Amygdala (tissue), 56 donors: Measurements from ENCODE around the gene PIPOX.
A peak's percentile ranks its signal among the peaks of the same experiment; 100 is the strongest.

Experiments used
- DNase-seq, 56 donors: peaks; one replicate each; lab custom pipeline; 2025; lab: John Stamatoyannopoulos, UW

The PIPOX gene

DNA sequence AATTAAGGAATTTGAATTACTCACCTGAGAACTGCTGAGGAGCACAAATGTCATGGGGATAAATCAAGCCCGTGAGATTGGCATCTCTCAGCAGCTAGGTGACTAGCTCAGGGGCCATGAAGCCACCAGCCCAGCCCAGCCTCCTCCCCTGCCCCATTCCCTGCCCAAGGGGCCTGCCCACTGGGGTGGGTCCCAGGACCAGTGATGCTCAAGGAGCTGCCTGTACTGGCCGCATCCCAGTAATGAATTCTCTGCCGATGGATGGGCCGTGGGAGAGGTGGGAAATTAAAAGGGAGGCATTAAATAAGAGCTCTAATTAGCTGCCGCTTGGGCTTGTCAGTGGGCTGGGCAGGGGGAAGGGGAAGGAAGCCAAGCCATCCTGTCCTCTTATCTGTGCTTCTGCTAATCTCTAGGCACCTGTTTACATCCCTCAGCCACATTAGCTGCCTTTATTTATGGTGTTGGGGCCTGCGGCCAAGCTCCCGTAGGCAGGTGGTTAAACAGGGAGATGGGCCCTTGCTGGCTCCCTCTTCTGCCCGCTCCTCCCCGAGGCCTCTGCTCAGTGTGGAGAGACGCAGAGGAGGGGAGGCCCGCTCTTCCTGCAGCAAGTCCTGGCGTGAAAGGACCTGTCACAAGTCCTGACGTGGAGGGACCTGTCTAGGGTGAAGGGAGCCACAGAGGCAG is 48.8 kb downstream of the PIPOX start:
- peak in 1 of 56 donors; percentile 16 for DNase-seq

DNA sequence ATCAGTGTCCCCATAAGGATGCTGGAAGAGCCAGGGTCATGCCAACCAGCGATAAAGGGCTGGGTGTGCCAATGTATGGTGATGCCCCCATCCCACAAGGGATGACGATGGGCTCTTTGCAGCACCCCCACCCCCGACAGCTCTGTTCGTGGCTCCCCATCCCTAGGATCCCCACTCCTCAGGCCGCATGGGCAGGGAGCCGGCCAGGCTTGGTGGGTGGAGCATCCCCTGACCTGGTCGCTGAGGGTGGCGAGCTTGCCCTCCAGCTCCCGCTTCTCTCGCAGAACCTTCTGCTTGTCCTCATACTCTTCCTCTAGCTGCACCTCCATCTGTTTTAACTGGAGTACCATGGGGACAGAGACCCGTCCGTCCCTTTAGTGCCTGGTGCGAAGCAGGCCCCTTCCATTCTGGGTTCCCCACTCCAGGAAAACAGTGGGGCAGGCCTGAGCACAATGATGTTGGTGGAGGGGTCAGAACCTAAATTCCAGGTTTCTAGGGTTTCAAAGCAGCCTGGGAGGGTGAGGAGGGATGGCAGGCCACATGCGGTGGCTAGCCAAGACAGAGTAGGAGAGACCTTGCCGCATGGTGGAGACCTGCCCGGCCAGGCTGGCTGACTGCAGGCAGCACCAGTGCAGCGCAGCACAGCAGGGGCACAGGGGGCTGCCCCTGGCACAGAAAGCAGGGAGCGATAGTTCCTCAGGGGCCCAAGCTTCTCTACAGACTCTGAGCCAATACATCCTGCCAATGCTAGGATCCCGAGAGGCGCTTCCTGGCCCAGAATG is 50.3 kb downstream of the PIPOX start:
- no peak for DNase-seq

DNA sequence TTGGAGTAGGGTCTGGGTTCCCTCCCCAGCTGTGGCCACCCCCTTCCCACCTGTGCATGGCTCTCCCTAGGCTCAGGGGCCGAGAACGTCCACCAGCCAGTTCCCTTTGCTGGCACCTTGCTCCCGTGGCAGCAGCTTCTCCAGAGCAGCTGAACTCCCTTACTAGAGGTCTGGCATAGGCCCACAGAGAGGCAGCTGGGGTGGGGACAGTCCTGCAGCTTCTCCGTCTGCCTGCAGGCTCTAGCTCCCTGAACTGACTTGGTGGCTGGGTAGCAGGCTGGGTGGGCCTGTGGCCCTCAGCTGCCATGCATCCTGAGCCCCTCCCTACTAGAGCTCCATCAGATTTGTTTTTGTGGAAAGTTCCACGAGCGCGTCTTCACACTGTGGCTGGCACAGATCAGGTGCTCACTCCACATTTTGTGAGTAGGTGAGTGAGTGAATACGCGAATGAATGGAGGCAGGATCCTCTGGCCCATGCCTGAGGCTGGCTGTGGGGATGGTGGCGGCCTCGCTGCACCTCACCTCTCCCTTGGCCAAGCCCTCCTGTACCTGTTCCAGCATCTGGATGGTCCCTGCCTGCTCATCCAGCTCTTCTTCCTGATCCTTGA is 51.3 kb downstream of the PIPOX start:
- DNase-seq = no peak

DNA sequence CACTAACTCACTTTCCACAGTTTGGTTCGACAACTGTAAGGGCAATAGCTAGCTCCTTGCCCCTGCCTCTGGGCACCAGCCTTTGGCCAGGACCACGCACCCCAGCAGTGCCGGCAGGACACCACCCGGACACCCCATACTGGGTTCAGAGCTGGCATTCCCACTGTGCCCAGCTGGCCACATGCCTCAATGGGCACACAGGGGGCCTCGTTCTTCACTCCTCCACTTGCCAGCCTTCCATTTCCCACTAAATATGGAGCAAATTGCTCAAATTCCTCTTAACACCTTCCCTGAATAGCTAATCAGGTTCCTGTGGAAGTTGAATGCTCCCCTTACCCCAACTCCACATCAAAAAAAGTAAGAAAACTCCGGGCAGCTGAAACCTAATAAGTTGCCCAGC is 52.5 kb downstream of the PIPOX start:
- DNase-seq = no peak

DNA sequence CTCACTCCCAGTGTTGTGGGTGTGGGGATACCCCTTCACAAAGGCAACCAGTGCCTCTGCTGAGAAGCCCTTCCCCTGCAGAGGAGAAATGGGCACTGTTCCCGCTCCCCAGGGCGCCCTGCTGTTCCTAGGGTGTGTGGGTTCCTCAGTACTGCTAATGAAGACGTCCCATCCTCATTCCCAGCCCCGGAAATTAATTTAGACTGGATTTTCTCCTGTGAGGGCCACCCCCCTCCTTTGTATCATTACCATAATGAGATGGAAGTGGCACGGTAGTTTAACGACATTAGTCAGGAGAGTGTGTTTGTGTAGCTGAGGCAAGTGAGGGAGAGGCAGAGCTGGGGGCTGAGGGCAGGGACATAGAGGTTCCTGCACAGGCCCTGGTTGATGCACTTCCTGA is 53.2 kb downstream of the PIPOX start:
- peak in 3 of 56 donors; percentile 51 to 52 (median 52) for DNase-seq

DNA sequence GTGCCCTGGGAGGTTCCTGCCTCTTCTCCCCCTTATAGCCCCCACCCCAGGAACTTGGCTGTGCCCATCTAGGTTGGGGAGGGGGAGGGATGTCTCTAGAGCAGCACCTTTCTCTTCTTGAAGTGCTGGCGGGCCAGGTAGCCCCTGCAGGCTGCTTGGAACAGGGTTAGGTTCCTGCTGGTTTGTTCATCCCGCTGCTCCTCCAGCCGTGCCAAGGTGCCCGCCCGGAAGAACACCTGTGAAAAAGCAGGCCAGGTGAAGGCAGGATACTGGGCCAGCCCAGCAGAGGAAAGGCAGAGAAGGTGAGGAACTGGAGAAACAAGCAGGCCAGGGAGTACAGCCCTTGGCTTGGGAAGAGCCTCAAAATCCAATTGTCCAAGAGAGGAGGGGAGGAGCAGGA is 56.6 kb downstream of the PIPOX start:
- DNase-seq = no peak

DNA sequence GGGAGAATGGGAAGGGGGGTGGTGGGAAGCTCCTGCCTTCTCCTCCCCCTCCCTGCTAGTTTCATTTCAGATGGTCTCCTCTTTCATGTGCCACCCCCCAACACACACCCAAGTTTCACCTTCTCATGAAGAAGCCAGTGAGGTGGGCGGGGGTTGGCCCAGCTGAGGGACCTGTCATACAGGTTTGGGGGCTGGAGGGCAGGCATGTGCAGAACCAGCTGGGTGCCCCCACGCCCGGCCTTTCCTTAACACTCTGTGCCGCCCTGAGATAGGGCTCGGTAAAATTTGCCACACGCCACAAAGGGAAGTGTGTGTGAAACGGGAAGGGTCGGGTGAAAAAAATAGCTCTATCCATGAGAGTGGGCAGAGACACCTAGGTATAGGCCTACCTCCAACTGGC is 57.4 kb downstream of the PIPOX start:
- no peak for DNase-seq

DNA sequence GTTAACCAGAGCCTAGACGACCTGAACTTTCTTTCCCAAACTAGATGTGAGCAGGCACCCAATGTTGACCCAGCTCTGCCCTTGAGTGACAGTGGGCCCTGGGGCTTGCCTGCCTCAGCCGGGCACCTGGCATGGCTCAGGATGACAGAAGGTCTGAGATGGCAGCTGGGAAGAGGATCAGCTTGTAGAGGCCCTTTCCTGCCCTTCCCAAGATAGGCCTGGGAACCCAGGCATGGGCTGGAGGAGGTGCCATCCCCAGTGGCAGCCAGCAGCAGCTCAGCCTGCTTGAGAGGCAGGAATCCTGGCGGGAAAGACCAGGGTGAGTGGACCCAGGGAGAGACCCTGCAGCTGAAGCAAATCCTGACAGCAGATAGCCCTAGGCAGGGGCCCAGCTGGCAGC is 59.1 kb downstream of the PIPOX start:
- no peak for DNase-seq

DNA sequence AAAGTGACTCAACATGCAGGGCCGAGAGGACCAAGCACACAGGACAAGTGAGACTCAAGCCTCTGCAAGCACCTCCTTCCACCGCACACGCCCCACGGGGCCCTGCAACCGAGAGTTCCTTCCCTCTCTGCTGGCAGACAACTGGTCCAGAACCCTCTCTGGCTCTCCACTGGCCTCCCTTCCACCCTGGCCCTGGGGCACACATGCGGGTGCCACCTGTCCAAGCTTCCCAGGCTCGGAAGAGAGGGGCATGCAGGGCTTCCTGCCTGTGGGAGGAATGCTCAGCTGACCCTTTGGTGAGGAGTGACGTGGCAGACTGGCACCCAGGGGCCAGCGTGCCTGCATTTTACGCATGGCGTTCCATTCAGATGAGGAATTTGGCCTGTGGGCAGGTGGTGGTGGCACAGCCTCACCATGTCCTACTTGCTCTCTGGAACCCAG is 59.8 kb downstream of the PIPOX start:
- DNase-seq = no peak

DNA sequence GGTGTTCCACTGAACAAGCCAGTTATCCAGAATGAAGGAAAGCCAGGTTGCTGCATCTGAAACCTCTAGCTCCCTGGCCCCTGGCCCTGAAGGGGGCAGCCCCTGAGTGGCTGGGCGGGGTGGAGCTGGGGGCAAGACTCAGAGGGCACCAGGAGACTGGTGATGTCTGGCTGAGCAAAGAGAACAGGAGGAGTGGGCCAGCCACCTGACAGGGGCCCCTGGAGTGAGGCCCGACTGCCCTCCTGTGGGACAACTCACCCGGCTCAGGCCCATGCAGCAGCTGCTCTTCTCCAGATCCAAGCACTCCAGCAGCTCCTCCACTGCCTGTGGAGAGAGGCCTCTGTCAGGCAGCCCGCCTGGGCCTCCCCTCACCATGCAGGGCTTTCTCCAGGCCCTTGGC is 60.4 kb downstream of the PIPOX start:
- no peak for DNase-seq
